GM23338 (cell line): ENCODE measurements around the gene WWOX. TPM values are rescaled to one million over a fixed set of nuclear protein-coding genes. Genes with fewer than 3 reads are reported as not detected.
A peak's percentile ranks its signal among the peaks of the same experiment; 100 is the strongest.

Experiments
- ATAC-seq: fragments of 200-7000 bp; cut with Tn5 transposase; 3 replicates; pipeline ENCODE4 v1.9.1; 2020
- DNase-seq: peaks from one replicate; pipeline ENCODE4 v3.0.0-alpha.2; 2015; ENCODE audit warnings: low spot score
- H2AFZ ChIP-seq: fragments of 200-600 bp; sonication (generic); 2 replicates; pipeline ENCODE4 v1.8.0; 2016; ENCODE audit warnings: antibody characterized with exemption, mild to moderate bottlenecking, moderate library complexity
- H3F3A ChIP-seq: fragments of 200-600 bp; sonication (generic); replicated peaks from 2 replicates; pipeline ENCODE4 v1.8.0; 2017; ENCODE audit warnings: antibody characterized with exemption, mixed run types, low read depth
- H3K27ac ChIP-seq: fragments of 200-600 bp; sonication (generic); 2 replicates; pipeline ENCODE4 v1.6.1; 2016; ENCODE audit warnings: low read depth
- H3K27me3 ChIP-seq: fragments of 200-600 bp; sonication (generic); 2 replicates; pipeline ENCODE4 v1.8.0; 2016; ENCODE audit warnings: mild to moderate bottlenecking, mixed run types, moderate library complexity; ENCODE audit not compliant: insufficient read depth
- H3K36me3 ChIP-seq: fragments of 200-600 bp; sonication (generic); 2 replicates; pipeline ENCODE4 v1.8.0; 2016; ENCODE audit warnings: mild to moderate bottlenecking; ENCODE audit not compliant: insufficient read depth
- H3K4me1 ChIP-seq: fragments of 200-600 bp; sonication (generic); 2 replicates; pipeline ENCODE4 v1.8.0; 2016; ENCODE audit warnings: mild to moderate bottlenecking, moderate library complexity; ENCODE audit not compliant: insufficient read depth
- H3K4me2 ChIP-seq: fragments of 200-600 bp; sonication (generic); 2 replicates; pipeline ENCODE4 v1.7.1; 2017; ENCODE audit warnings: mixed run types
- H3K4me3 ChIP-seq: fragments of 200-600 bp; sonication (generic); 2 replicates; pipeline ENCODE4 v1.6.1; 2016; ENCODE audit warnings: mixed run types
- H3K79me2 ChIP-seq: fragments of 200-600 bp; sonication (generic); replicated peaks from 2 replicates; pipeline ENCODE4 v1.8.0; 2017; ENCODE audit warnings: mild to moderate bottlenecking; ENCODE audit not compliant: insufficient read depth
- H3K9me2 ChIP-seq: fragments of 200-600 bp; sonication (generic); 2 replicates; pipeline ENCODE4 v1.8.0; 2017; ENCODE audit not compliant: insufficient read depth
- H4K20me1 ChIP-seq: fragments of 200-600 bp; sonication (generic); replicated peaks from 2 replicates; pipeline ENCODE4 v1.8.0; 2017; ENCODE audit warnings: mild to moderate bottlenecking; ENCODE audit not compliant: insufficient read depth
- H3K27ac Mint-ChIP-seq: 2 replicates; pipeline ENCODE4 v1.8.0; 2020; ENCODE audit warnings: inconsistent platforms, mild to moderate bottlenecking, moderate library complexity, mixed read lengths
- H3K27me3 Mint-ChIP-seq: 3 replicates; pipeline ENCODE4 v1.8.0; 2022; ENCODE audit warnings: low read depth, mild to moderate bottlenecking, moderate library complexity, mixed read lengths, inconsistent platforms; ENCODE audit not compliant: insufficient read depth, poor library complexity
- H3K36me3 Mint-ChIP-seq: 3 replicates; pipeline ENCODE4 v1.8.0; 2021; ENCODE audit warnings: low read depth, mild to moderate bottlenecking, inconsistent platforms, moderate library complexity, mixed read lengths
- H3K4me1 Mint-ChIP-seq: 3 replicates; pipeline ENCODE4 v1.8.0; 2020; ENCODE audit warnings: mild to moderate bottlenecking, inconsistent platforms, mixed read lengths
- H3K4me3 Mint-ChIP-seq: 3 replicates; pipeline ENCODE4 v1.8.0; 2021; ENCODE audit warnings: moderate library complexity, mild to moderate bottlenecking, inconsistent platforms, mixed read lengths
- H3K9me3 Mint-ChIP-seq: 3 replicates; pipeline ENCODE4 v1.8.0; 2020; ENCODE audit warnings: moderate library complexity, mild to moderate bottlenecking, inconsistent platforms, mixed read lengths
- CREB1 ChIP-seq: fragments of 250-450 bp; sonication (Bioruptor Pico); IDR thresholded peaks from 2 replicates; pipeline ENCODE4 v1.5.0; 2020; ENCODE audit warnings: low read depth, mild to moderate bottlenecking, moderate library complexity
- CTCF ChIP-seq, 2 experiments: fragments of 200-600 bp in 1 of 2; sonication (generic) in 1 of 2; conservative IDR thresholded peaks; 2 replicates each; pipeline versions ENCODE4 v1.5.1 to v1.6.1; 2016 to 2017; ENCODE audit warnings: antibody characterized with exemption in 2 of 2, low read depth in 2 of 2, mild to moderate bottlenecking in 2 of 2, moderate library complexity in 1 of 2
- ETS1 ChIP-seq: IDR thresholded peaks from 2 replicates; pipeline ENCODE4 v1.6.1; 2016; ENCODE audit warnings: antibody characterized with exemption
- EZH2 ChIP-seq: fragments of 200-600 bp; sonication (generic); IDR thresholded peaks from one replicate; pipeline ENCODE4 v1.8.0; 2017; ENCODE audit warnings: antibody characterized with exemption, mild to moderate bottlenecking, low read depth; ENCODE audit not compliant: unreplicated experiment
- EZH2phosphoT487 ChIP-seq: fragments of 200-600 bp; sonication (generic); IDR thresholded peaks from one replicate; pipeline ENCODE4 v1.8.1; 2018; ENCODE audit warnings: antibody characterized with exemption; ENCODE audit not compliant: unreplicated experiment
- JUNB ChIP-seq: IDR thresholded peaks from one replicate; pipeline ENCODE4 v1.6.1; 2016; ENCODE audit warnings: antibody characterized with exemption; ENCODE audit not compliant: unreplicated experiment
- NANOG ChIP-seq: IDR thresholded peaks from 2 replicates; pipeline ENCODE4 v1.6.1; 2016; ENCODE audit warnings: antibody characterized with exemption, borderline replicate concordance
- POLR2AphosphoS5 ChIP-seq: IDR thresholded peaks from 2 replicates; pipeline ENCODE4 v1.6.1; 2016; ENCODE audit warnings: antibody characterized with exemption, low read depth
- REST ChIP-seq: IDR thresholded peaks from one replicate; pipeline ENCODE4 v1.6.1; 2018; ENCODE audit warnings: antibody characterized with exemption; ENCODE audit not compliant: unreplicated experiment
- STAT1 ChIP-seq: IDR thresholded peaks from one replicate; pipeline ENCODE4 v1.6.1; 2016; ENCODE audit warnings: antibody characterized with exemption; ENCODE audit not compliant: unreplicated experiment
- ZNF114 ChIP-seq: fragments of 250-450 bp; sonication (Bioruptor Pico); IDR thresholded peaks from 2 replicates; pipeline ENCODE4 v1.5.0; 2020; ENCODE audit warnings: mild to moderate bottlenecking, moderate library complexity
- ZNF331 ChIP-seq: fragments of 250-450 bp; sonication (Bioruptor Pico); IDR thresholded peaks from 2 replicates; pipeline ENCODE4 v1.5.0; 2020; ENCODE audit warnings: low read depth, mild to moderate bottlenecking, moderate library complexity
- ZNF462 ChIP-seq: fragments of 250-450 bp; sonication (Bioruptor Pico); IDR thresholded peaks from 2 replicates; pipeline ENCODE4 v1.5.0; 2020; ENCODE audit warnings: mild to moderate bottlenecking, moderate library complexity
- polyA plus RNA-seq: library from polyadenylated mRNA; unstranded; fragments of >200 nt; fragmentation: Nextera tagmentation; extraction: Ambion mirVana; gene quantifications from 2 replicates; pipeline ENCODE4 v1.2.1, GENCODE V29; 2016
- total RNA-seq: library from RNA; depleted of rRNA; stranded (reverse); fragments of >200 nt; shearing (Covaris generic); gene quantifications from 2 replicates; pipeline ENCODE4 v1.2.3, GENCODE V29; 2014

WWOX gene
- total and polyA plus RNA-seq, 2 experiments from 2014 or later: 10.0 to 19.3 TPM

- Mint-ChIP-seq H3K9me3 (no peaks in the 10 kb centered on the region), H3K4me3 (no peak overlapping the region), H3K4me1 (peaks cover 24% of the 10 kb centered on the region; the same call in 2 of the 3 replicates), H3K36me3 (no peaks in the 10 kb centered on the region), H3K27me3 (no peaks in the 10 kb centered on the region), H3K27ac (no peak overlapping the region)
- H3K4me3 ChIP-seq: no peak overlapping the region
- DNase-seq (peak; percentile 21), ATAC-seq (no peak)
- no peak for TF ChIP-seq EZH2
- TF ChIP-seq EZH2phosphoT487: no peak
- no peak for TF ChIP-seq ZNF114
- no peak for TF ChIP-seq CREB1 (CRISPR knock-in tag)
- TF ChIP-seq ZNF462 (CRISPR knock-in tag): no peak
- no peak for TF ChIP-seq ETS1
- TF ChIP-seq ZNF331 (CRISPR knock-in tag): no peak
- TF ChIP-seq REST: no peak
- no peak for TF ChIP-seq NANOG
- TF ChIP-seq CTCF (conservative IDR thresholded peaks at IDR 0.05; ENCODE audit: low read depth in 2 of 2): no peak
- no peak for TF ChIP-seq STAT1
- no peak for TF ChIP-seq POLR2AphosphoS5
- TF ChIP-seq JUNB: no peak
- no peaks in the 10 kb centered on the region for H3F3A ChIP-seq
- 0 out of 2 replicates have a peak, but pooled peaks cover 4% of the 10 kb centered on the region for H3K9me2 ChIP-seq
- no peaks in the 10 kb centered on the region for H3K36me3 ChIP-seq
- no peak overlapping the region for H3K4me2 ChIP-seq
- H2AFZ ChIP-seq: no peak overlapping the region
- no peak overlapping the region for H3K27ac ChIP-seq
- H4K20me1 ChIP-seq: no peaks in the 10 kb centered on the region
- H3K27me3 ChIP-seq: no peaks in the 10 kb centered on the region
- no peaks in the 10 kb centered on the region for H3K79me2 ChIP-seq
- H3K4me1 ChIP-seq: peaks cover 16% of the 10 kb centered on the region; the same call in 1 of the 2 replicates
Measured at GRCh38 chr16:78200023-78200389, 100.6 kb downstream of the WWOX start.
